ENCODE data around the gene MAN2A2.
"Not testable (repeated sequence)": the region's sequence is repeated elsewhere in the genome, so short reads cannot be mapped to it uniquely, and the experiment has no call there.

MAN2A2 gene

GRCh38 chr15:90897131-90897655 lies 5.9 kb upstream of the MAN2A2 start:
- not testable (repeated sequence) for H3K4me3 ChIP-seq (ENCODE audit: low read depth, low read length); DNase-seq (ENCODE audit: low read depth)

DNA sequence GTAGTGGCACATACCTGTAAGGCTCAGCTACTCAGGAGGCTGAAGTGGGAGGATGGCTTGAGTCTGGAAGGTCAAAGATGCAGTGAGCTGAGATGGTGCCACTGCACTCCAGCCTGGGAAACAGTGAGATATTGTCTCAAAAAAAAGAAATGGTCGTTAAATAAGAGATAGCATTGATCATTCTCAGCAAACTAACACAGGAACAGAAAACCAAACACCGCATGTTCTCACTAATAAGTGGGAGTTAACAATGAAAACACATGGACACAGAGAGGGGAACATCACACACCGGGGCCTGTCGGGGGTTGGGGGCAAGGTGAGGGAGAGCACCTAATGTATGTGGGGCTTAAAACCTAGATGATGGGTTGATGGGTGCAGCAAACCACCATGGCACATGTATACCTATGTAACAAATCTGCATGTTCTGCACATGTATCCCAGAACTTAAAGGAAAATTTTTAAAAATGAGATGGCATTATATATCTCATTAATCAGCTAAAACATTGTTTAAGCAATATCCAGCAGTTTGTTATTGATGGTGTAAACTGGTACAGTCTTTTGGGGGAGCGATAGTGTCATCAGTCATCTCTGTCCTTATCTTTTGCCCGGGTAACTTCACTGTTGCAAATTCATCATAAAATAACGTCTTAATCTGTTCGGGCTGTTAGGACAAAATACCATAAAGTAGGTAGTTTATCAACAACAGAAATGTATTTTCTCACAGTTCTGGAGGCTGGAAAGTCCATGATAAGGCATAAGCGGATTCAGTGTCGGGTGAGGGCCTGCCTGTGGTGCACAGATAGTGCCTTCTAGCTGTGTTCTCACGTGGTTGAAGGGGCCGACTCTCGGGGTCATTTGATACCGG lies 1.7 kb upstream of the MAN2A2 start:
- DNase-seq (ENCODE audit: low read depth): no peak
- peak overlapping the region; percentile 73 for H3K4me3 ChIP-seq (ENCODE audit: low read depth, low read length)

DNA sequence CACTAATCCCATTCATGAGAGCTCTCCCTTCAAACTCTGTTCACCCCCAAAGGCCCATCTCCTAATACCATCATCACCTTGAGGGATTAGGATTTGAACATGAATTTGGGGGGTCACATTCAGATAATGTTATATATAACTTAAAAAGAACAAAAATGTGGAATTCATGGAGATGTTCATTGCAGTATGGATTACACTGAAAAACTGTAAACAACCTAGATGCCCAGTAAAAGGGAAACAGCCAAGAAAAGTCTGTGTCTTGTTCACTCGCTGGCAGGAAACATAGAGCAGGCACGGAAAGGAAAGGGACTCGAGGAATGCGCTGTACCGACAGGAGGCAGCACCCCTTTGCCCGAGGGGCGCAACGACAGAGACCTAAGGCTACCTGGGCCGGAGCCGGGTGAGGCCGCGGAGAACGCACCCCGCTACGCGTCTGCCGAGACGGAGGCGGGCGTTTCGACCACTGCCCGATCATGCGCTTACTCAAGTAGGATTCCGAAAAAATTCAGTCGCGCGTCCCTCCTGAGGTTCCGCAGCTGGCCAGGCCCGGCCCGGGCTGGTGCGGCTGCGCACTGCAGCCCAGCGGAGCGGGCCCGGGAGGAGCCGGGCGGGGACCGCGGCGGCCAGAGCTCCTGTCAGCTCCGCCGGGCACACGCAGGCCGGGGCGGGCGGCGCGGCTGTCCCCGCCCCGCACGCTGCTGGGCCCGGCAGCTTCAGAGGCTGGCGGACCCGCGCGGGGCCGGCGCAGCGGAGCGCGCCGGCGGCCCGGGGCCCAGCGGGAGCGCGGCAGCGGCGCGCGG lies 862 bp upstream of the MAN2A2 start:
- peak overlapping the region; percentile 73 for H3K4me3 ChIP-seq (ENCODE audit: low read depth, low read length)
- peak; percentile 29 for DNase-seq (ENCODE audit: low read depth)

DNA sequence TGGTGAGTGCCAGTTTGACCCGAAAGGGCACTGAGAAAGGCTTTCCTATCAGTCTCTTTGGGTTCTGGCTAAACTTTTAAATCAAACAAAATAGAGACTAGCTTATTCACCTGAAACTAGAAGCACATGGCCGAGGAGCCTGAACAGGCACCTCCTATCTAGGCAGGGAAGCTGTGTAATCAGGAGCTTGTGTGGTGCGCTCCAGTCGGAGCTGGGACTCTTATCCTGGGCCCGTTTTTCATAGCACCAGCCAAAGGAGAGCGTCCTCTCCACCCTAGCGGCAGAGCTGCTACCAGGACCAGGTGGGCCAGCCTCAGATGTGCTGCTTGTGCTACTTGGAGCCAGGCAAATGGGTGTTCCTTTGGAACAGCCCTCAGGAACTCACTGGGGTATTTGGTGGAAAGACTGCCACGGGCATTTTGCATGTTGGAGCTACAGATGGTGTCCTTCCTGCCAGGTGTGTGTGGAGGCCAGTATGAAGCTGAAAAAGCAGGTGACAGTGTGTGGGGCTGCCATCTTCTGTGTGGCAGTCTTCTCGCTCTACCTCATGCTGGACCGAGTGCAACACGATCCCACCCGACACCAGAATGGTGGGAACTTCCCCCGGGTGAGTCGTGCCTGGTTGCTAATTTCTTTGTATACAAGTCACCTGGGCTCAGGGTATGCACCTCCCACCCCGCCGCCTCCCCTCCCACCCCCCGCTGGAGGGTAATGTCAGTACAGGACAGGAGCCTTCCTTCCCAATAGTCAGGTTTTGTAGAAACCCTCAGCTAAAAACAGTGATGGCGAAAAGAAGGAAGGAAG lies 833 bp downstream of the MAN2A2 start:
- H3K4me3 ChIP-seq (ENCODE audit: low read depth, low read length): peak overlapping the region; percentile 73
- no peak for DNase-seq (ENCODE audit: low read depth)

- no peak overlapping the region for H3K4me3 ChIP-seq (ENCODE audit: low read depth, low read length)
- no peak for DNase-seq (ENCODE audit: low read depth)
Observed at GRCh38 chr15:90904746-90905145, 1.6 kb downstream of the MAN2A2 start.

DNA sequence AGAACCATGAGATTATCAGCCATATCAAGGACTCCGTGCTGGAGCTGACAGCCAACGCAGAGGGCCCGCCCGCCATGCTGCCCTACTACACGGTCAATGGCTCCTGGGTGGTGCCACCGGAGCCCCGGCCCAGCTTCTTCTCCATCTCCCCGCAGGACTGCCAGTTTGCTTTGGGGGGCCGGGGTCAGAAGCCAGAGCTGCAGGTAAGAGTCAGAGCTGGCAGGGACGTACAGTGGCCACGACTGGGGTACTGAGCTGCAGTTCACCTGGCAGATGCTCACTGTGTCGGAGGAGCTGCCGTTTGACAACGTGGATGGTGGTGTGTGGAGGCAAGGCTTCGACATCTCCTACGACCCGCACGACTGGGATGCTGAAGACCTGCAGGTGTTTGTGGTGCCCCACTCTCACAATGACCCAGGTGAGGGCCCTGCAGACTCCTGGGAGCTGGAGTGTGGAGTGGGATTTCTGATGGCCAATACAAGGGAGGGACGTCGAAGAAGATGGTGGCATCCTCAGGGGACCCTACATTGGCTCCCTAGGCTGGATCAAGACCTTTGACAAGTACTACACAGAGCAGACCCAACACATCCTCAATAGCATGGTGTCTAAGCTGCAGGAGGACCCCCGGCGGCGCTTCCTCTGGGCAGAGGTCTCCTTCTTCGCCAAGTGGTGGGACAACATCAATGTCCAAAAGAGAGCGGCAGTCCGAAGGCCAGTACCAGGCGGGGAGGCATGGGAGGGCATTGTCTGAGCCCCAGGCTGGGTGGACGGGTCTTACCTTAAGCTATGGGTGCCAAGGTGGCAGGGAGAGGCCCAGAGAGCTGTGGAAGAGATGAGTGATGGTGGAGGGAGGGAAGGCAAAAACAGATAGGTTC lies 2.4 kb downstream of the MAN2A2 start:
- no peak for DNase-seq (ENCODE audit: low read depth)
- no peak overlapping the region for H3K4me3 ChIP-seq (ENCODE audit: low read depth, low read length)

DNA sequence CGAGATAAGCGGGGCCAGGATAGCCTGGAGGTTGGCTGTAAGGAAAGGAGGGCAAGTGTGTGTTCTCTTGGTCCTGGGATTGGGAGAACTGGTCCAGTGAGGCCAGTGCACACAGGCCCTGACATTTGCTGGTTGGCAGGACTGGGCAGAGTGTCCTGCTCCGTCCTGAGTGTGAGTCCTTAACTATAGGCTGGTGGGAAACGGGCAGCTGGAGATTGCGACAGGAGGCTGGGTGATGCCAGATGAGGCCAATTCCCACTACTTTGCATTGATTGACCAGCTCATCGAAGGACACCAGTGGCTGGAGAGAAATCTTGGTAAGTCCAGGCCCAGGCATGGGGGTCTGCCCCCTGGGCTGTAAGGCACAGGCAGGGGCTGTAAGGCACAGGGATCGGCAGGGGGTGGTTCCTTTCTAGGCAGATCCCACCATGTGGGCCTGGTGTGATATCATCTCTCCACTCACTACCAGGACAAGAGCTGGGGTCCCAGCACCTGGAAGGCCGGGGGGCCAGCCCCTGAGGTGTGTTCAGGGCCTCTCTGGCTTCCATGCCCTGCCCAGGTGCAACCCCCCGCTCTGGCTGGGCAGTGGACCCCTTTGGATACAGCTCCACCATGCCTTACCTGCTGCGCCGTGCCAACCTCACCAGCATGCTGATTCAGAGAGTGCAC lies 3.2 kb downstream of the MAN2A2 start:
- DNase-seq (ENCODE audit: low read depth): no peak
- H3K4me3 ChIP-seq (ENCODE audit: low read depth, low read length): no peak overlapping the region

DNA sequence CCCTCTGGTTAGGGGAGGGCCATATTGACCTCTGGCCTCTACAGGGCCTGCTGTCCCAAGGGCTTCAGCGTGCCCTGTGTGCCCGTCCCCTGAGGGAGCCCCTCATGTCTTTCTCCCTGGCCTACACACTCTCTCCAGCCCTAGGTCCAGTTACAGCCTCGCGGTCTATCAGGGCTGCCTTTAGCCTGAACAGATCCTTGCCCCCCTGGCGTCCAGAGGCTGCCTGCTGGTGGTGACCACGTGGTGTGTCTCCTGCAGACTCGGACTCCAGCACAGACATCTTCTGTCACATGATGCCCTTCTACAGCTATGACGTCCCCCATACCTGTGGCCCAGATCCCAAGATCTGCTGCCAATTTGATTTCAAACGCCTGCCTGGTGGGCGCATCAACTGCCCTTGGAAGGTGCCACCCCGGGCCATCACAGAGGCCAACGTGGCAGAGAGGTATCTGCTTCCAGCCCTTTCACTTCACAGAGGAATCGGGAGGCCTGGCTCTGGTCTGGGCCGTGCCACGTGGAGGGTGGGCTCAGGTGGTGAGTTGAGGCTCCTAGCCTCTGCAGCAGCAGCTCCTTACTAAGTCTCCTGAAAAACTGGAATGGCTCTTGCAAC lies 4.1 kb downstream of the MAN2A2 start:
- no peak for DNase-seq (ENCODE audit: low read depth)
- H3K4me3 ChIP-seq (ENCODE audit: low read depth, low read length): no peak overlapping the region

- no peak overlapping the region for H3K4me3 ChIP-seq (ENCODE audit: low read depth, low read length)
- DNase-seq (ENCODE audit: low read depth): no peak
Observed at GRCh38 chr15:90907838-90908507, 4.9 kb downstream of the MAN2A2 start.

GRCh38 chr15:90909449-90909848 lies 6.3 kb downstream of the MAN2A2 start:
- not testable (repeated sequence) for DNase-seq (ENCODE audit: low read depth)

GRCh38 chr15:90909976-90910375 lies 6.9 kb downstream of the MAN2A2 start:
- no peak for DNase-seq (ENCODE audit: low read depth)
- no peak overlapping the region for H3K4me3 ChIP-seq (ENCODE audit: low read depth, low read length)

More at GRCh38 chr15:90909449-90909848, 6.3 kb downstream of the MAN2A2 start:
- not testable (repeated sequence) for H3K4me3 ChIP-seq (ENCODE audit: low read depth, low read length)

DNA sequence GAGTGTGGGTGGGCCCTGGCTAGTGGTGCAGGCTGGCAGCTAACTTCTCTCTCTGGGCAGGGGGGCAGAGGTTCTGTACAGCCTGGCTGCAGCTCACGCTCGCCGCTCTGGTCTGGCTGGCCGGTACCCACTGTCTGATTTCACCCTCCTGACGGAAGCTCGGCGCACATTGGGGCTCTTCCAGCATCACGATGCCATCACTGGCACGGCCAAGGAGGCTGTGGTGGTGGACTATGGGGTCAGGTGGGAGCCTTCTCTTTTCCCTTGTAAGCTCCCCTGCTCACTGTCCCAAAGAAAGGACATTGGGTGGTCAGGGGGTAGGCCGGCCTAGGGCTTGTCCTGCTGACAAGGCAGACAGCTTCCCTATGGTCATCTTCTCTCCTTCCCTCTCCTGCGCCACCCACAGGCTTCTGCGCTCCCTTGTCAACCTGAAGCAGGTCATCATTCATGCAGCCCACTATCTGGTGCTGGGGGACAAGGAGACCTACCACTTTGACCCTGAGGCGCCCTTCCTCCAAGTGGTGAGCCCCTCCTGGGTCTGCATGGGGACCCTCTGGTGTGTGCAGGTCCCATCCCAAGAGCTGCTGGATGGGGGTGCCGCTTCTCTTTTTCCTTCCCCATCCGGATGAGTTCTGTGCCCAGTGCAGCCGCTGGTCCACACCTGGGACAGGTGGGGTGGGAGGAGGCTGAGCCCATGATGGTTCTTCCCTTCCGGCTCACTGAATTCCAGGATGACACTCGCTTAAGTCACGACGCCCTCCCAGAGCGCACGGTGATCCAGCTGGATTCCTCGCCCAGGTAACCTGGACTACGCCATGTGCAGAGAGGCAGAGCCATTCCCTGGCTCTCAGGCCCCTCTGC lies 7.6 kb downstream of the MAN2A2 start:
- no peak for DNase-seq (ENCODE audit: low read depth)

GRCh38 chr15:90911302-90911623 lies 8.2 kb downstream of the MAN2A2 start:
- DNase-seq (ENCODE audit: low read depth): no peak
- no peak overlapping the region for H3K4me3 ChIP-seq (ENCODE audit: low read depth, low read length)

More for the DNA sequence above, 7.6 kb downstream of the MAN2A2 start:
- H3K4me3 ChIP-seq (ENCODE audit: low read depth, low read length): no peak overlapping the region

DNA sequence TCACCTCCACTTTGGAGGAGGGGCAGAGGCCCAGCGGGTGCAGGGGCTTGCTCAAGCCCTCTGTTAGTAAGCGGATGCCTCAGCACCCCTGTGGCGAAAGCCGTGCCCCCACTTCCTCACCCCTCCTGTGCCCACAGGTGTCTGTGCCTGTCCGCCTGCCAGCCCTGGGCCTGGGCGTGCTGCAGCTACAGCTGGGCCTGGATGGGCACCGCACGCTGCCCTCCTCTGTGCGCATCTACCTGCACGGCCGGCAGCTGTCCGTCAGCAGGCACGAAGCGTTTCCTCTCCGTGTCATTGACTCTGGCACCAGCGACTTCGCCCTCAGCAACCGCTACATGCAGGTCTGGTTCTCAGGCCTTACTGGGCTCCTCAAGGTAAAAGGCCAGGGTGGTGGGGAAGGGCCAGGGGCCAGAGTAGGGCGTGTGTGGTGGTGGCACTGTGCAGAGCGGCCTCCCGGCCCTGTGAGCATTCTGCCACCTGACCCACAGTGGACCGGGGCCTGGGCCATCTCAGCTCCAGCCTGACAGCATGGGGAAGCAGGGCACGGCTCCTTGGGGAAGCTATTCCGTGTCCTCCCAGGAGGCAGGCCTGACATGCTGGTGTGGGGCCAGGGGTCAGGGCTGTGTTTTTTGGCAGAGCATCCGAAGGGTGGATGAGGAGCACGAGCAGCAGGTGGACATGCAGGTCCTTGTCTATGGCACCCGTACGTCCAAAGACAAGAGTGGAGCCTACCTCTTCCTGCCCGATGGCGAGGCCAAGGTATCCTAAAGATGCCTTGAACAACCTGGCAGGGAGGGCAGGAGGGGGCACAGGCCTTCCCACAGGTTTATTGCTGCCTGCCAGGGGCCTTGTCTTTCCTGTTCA lies 9.0 kb downstream of the MAN2A2 start:
- no peak overlapping the region for H3K4me3 ChIP-seq (ENCODE audit: low read depth, low read length)
- DNase-seq (ENCODE audit: low read depth): no peak

GRCh38 chr15:90912770-90913075 lies 9.6 kb downstream of the MAN2A2 start:
- no peak for DNase-seq (ENCODE audit: low read depth)
- no peak overlapping the region for H3K4me3 ChIP-seq (ENCODE audit: low read depth, low read length)

Measured in skeletal muscle cell (primary cell).